SU-DHL-6 (cell line): ENCODE results near the gene RARRES1.

ENCODE experiments used
- CTCF ChIP-seq: fragments of 200-600 bp; sonication (generic); IDR thresholded peaks from one replicate; pipeline ENCODE4 v1.5.1; 2017; ENCODE audit warnings: antibody characterized with exemption, mild to moderate bottlenecking, low read length, moderate library complexity; ENCODE audit not compliant: insufficient read depth, poor library complexity, severe bottlenecking
- EZH2phosphoT487 ChIP-seq: fragments of 200-600 bp; sonication (generic), shearing (Covaris generic); conservative IDR thresholded peaks from 2 replicates; pipeline ENCODE4 v1.6.1; 2018; ENCODE audit warnings: mild to moderate bottlenecking, antibody characterized with exemption, low read length, moderate library complexity, mixed read lengths

GRCh38 chr3:158768361-158768787 lies 36.1 kb upstream of the RARRES1 start:
- TF ChIP-seq CTCF, result no peak
- TF ChIP-seq EZH2phosphoT487, result no peak
